SK-MEL-5 (cell line): ENCODE measurements around the gene PRKD1. TPM values are rescaled to one million over a fixed set of nuclear protein-coding genes. Genes with fewer than 3 reads are reported as not detected.
"Not testable (repeated sequence)": the region's sequence is repeated elsewhere in the genome, so short reads cannot be mapped to it uniquely, and the experiment has no call there.

Source experiments
- DNase-seq: peaks from one replicate; pipeline ENCODE4 v3.0.0-alpha.2; 2016; ENCODE audit warnings: low read depth, low spot score
- in situ Hi-C: cut with HindIII; loops from 2 replicates; pipeline ENCODE4 v1.10.0; 2016; ENCODE audit warnings: low sequenced_read_pairs, high pct_unique_total_duplicates, low pct_unique_long_range_greater_than_20kb
- total RNA-seq: library from RNA; depleted of rRNA; stranded (reverse); fragments of >200 nt; shearing (Covaris generic); gene quantifications from 2 replicates; pipeline ENCODE4 v1.2.3, GENCODE V29; 2014

The PRKD1 gene
- total RNA-seq, 1 experiment from 2014 or later = 10.7 TPM

DNA sequence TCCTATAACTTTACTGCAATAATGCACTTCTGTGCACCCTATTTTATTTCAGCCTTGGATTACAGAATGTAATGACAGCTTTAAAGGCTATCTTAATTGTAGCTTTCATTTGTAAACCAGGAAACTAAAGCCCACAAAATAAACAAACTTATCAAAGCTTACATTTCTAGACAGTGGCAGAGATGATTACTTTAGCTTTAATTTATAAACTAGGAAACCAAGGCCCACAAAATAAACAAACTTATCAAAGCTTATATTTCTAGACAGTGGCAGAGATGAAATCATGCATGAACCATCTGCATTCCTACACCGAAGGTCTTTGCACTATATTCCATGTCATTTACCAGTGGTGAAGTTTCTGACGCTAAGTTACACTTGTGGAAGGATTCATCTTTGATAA, 74.4 kb downstream of the PRKD1 start:
- in situ Hi-C loops = no loop called here
- no peak for DNase-seq

DNA sequence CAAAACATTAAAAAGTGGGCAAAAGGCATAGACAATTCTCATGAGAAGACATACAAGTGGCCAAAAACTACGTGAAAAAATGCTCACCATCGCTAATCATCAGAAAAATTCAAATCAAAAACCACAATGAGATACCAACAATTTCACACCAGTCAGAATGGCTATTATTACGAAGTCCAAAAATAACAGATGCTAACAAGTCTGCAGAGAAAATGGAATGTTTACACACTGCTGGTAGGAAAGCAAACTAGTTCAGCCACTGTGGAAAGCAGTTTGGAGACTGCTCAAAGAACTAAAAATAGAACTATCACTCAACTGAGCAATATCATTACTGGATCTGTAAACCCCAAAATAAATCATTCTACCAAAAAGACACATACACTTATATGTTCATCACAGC, 76.2 kb downstream of the PRKD1 start:
- no peak for DNase-seq
- in situ Hi-C loops = no loop called here

DNA sequence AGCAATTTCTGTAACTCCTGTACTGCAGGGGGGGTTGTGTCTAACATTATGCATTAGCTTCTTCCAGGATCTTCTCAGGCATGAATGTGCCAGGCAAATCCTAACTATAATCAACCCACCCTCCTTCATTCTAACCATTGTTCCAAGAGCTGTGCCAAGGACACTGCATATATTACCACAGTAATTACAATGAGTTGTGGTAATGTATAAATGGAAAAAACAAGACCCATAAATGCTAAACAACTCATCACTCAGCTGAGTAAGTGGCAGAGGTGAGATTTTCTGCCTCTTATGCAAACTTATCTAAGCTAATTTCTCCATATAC, 80.6 kb downstream of the PRKD1 start:
- in situ Hi-C loops = no loop called here
- DNase-seq = no peak

DNA sequence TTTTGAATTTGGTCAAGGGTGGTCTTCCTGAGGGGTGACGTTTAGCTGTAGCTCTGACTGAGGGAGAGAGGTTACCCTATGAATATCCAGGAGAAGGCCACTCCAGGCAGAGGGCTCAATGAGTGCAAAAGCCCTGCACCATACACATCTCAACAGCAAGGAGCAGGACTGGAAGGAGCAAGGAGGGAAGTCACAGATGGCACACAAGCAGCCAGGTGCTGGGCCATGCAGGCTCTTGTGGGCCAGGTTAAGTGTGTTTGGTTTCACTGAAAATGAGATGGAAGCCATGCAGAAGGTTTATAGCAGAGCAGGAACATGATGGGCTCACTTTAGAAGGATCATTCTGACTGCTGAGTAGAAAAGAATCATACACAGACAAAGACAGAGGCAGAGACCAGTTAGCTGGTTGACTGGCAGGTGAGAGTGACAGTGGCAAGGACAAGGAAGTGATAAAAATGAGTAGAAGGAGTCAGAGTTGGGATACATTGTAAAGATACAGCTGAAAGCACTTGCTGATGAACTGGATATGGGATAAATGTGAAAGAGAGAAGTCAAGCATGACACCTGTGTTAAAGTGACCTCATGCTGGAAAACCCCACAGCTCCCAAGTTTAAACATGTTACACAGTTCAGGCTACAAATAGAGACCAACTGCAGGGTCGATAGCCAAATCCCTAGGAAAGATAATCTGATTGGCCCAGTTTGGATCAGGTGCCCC, 81.2 kb downstream of the PRKD1 start:
- in situ Hi-C loops = no loop called here
- no peak for DNase-seq

DNA sequence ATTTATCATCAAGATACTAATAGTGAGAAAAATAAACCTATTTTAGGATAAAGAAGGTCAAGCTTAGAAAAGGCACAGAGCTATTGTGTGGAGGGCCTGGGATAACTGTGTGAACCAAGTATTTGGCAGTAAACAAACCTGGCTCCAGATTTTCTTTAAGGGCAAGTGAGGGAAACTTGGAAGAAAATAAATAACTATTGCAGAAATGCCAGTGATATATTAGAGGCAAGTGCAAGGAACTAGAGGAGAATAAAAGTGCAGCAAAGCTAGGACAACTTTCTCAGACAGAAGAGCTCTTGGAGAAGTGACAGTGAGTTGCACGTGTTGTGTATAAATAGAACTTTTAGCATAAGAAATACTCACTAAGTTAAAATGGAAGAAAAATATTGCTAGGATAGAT, 83.7 kb downstream of the PRKD1 start:
- no peak for DNase-seq
- in situ Hi-C loops = no loop called here

DNA sequence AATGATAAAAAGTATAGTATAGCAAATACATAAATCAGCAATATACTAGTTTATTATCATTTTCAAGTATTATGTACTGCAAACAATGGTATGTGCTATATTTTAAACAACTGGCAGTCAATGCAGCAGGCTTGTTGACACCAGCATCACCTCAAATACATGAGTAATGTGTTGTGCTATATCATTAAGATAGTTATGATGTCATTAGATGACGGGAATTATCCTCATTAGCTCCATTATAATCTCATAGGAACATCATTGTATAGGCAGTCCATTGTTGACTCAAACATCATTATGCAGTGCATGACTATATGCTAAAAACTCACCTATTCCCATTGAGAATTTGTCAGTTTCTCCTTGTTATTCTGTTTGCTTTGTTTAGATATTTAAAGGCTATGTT, 85.4 kb downstream of the PRKD1 start:
- in situ Hi-C loops = no loop called here
- DNase-seq = no peak

DNA sequence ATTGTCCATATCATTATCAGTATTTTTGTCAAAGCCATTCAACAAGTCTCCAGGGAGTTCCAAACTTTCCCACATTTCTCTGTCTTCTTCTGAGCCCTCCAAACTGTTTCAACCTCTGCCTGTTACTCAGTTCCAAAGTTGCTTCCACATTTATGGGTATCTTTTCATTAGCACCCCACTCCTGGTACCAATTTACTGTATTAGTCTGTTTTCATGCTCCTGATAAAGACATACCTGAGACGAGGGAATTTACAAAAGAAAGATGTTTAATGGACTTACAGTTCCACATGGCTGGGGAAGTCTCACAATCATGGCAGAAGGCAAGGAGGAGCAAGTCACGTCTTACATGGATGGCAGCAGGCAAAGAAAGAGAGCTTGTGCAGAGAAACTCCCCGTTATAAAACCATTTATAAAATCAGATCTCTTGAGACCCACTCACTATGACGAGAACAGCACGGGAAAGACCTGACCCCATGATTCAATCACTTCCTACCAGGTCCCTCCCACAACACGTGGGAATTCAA, 87.2 kb downstream of the PRKD1 start:
- in situ Hi-C loops, DNase-seq: not testable (repeated sequence)

DNA sequence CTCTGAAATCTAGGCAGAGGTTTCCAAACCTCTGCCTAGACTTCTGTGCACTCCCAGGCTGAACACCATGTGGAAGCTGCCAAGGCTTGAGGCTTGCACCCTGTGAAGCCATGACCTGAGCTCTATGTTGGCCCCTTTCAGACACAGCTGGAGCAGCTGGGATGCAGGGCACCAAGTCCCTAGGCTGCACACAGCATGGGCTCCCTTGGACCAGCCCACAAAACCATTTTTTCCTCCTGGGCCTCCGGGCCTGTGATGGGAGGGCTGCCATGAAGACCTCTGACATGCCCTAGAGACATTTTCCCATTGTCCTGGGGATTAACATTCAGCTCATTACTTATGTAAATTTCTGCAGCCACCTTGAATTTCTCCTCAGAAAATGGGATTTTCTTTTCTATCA, 88.0 kb downstream of the PRKD1 start:
- in situ Hi-C loops, DNase-seq: not testable (repeated sequence)

DNA sequence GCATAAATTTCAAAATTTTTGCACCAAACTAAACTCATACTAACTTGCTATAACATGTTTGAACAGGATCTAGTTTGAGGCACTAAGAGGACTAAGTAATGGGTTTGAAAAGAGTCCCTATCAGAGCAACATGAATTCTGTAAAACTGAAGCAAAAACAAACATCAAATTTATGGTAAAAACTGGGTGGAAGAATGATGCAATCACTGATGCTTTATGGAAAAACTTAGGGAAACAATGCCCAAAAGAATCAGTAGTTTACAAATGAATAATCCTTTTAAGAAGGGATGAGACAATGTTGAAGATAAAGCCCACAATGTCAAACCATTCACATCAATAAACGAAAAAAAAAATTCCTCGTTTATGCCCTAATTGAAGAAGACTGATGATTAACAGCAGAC, 88.9 kb downstream of the PRKD1 start:
- in situ Hi-C loops = no loop called here
- no peak for DNase-seq

DNA sequence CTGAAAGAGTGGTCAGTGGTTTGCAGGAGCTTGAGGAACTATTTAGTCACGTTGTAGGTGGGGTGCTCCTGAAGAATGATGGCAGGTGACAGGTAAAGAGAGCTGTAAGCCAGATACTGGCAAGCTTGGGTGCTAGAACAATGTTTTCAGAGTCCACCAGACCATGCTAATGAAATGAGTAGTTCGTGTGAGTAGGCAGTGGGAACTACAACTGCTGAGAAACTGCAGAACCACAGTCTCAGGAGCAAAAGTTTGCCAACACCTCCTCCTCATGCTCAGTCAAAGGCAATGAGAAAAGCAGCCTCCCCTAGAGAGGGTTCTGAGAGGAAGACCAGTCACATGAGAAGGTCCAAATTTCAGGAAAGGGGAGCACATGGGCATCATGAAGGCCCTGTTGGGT, 91.3 kb downstream of the PRKD1 start:
- DNase-seq = no peak
- in situ Hi-C loops = no loop called here

DNA sequence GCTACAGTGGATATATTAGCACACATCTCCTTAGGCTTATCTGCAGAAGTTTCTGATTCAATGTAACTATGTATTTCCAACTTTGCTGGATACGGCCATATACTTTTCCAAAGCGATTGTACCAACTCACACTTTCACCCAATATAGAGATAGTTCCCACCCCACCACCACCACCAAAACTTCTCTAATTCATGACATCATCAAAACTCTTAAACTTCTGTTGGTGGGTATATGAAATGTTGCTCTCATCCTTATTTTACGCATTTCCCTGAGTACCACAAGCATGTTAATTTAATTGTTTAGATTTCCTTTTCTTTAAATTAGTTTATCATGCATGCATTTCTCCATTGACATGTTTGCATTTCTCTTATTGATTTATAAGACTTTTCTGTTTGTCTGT, 95.6 kb downstream of the PRKD1 start:
- in situ Hi-C loops = no loop called here
- no peak for DNase-seq

DNA sequence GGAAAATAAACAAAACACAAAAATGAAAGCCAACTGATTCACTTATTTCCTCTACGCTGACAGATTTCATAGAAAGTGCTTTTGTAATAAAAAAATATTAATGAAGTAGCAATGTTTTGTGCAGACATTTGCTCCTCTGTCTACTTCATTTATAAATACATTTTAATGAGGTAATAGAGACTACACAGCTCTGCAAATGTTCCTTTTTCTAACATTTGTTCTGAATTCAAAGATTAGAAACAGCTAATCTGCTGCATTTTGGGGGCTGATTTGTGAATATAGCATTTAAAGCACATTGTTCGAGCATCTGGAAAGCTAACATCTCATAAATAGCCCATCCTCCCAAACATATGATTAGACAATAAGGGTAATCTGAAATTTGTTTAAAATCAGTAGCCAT, 97.8 kb downstream of the PRKD1 start:
- DNase-seq = no peak
- in situ Hi-C loops = no loop called here

DNA sequence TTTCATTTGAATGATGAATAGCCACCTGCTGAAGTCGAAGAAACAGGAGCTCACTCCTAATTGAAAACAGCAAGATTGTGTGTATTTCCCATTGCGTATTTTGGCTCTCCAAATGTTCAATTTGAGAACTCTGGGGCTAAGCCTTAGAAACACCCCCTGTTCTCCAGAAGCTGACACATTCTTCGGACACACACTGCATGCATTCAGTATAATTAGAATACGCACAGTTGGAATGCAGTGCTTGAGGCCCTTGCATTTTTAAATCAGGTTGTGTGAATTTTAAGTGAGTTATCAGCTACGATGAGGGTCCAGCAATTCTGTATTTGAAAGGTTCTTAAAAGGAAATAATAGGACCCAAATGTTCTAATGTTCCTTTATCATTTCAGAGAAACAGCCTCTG, 103.8 kb downstream of the PRKD1 start:
- no peak for DNase-seq
- in situ Hi-C loops = no loop called here

DNA sequence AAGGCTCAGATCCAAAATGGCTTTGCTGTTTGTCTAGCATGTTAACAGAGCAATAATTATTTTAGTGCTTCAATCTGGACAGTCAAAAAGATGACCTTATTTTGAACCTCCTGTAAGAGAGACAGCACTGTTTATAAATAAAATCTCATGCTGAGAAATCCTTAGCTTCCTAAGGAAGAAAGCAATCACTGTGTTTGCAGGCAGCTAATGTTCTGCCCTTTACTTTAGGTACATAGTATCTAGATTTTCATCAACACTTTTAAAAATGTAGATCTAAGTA, 105.3 kb downstream of the PRKD1 start:
- in situ Hi-C loops = no loop called here
- DNase-seq = peak; percentile 50

DNA sequence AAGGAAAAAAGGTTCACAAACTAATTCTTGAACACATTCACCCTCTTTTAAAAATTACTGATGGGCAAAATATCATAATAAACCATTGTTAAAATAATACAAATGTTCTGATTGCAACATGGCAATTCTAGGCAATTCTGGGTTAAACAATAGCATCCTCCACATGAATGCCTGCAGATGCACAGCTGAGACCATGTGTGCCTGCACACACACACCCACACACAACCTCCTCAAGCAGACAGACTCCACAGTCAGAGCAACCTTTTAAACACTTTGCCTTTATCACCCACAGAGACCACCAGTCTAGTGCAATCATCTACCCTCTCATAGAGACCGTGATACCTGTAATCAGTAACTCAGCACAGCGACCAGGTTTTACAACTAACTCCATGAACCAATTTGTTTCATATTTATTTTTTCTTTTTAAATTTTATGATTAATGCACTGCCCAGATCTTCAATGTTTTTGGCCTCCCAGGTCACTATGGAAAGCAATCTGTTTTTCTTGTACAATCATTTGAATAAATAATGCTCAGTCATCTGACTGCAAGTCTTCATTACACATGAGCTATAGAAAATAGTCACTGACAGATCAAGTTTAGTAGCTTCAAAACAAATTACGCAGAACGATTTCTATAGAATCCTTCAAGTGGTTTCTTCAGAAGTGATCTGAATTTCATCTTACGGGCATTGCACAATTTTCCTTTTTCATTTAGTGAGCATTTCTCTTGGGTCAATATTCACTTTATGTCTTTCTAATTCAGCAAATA, 105.8 kb downstream of the PRKD1 start:
- in situ Hi-C loops = no loop called here
- DNase-seq = peak; percentile 23

DNA sequence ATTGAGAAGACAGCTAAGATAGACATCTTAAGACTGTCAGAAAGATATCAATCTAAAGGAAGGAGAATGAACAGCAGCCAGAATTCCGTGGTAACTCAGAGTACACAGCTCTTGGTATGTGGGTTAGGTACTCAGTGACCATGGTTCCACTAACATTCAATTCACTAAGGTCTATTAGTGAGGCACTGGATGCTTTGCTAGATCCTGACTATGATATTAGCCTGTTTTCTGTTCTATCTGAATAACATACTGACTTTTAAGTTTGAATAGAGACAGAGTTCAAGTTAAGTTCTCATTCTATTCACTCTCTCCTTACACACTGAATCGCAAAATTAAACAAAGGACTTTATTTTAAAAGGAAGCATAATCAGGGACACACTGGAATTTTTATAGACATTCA, 106.4 kb downstream of the PRKD1 start:
- no peak for DNase-seq
- in situ Hi-C loops = no loop called here

DNA sequence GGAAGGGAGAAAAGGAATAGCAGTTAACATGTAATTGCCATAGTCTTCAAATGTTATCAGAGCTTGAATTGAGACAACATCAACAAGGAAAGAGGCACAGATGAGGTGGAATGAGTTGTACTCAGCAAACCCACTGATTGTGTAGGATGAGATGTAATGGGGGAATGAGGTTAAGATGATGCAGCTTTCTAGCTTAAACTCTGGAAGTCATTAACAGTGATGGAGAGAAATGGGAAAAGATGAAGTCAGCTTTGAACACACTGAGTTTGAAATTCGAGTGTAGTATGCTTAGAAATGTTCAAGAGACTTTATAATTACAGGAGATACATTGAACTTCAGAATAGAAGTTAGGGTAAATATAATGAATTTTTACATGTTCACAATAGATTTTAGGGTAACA, 106.9 kb downstream of the PRKD1 start:
- in situ Hi-C loops = no loop called here
- DNase-seq = no peak

DNA sequence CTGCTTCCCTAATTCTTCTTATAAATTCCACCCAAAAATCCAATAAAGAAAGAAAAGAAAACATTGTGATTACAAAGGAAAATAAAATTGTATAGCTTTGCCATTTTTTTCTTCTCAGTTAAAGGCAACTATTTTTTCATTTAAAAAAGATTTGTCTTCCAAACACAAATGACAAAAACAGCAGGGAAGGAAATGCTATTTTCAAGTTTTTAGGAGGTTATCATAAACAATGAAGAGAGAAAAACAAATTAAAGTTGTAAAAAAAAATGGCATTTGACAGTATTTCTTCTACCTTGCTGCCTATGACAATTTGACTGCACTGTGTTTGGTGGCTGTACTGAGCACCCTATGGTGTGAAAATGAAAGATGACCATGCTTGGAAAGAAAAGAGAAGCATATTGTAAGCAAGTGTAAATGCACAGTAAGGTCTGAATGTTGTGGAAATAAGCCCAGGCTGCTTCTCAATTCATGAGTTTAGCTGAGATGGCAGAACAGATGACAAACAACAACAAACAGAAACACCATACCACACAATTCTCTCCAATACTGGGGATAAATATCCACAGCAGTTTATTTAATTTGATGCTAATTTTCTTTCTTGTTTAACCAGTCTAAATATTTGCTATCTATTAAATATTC, 109.8 kb downstream of the PRKD1 start:
- in situ Hi-C loops = no loop called here
- no peak for DNase-seq
